ENCODE data around the gene WFDC5. TPM values are rescaled to one million over a fixed set of nuclear protein-coding genes. Genes with fewer than 3 reads are reported as not detected.

WFDC5 gene
- total and polyA plus RNA-seq, 2 experiments from 2014 or later, result not detected

GRCh38 chr20:45061244-45061643 lies 53.7 kb downstream of the WFDC5 start:
- DNase-seq (ENCODE audit: low spot score), result no peak

More at GRCh38 chr20:45061244-45061643, 53.7 kb downstream of the WFDC5 start:
- Mint-ChIP-seq H3K27me3 (ENCODE audit: insufficient read depth, low read depth, poor library complexity) (no peaks in the 10 kb centered on the region), H3K36me3 (ENCODE audit: low read depth) (peaks cover 10% of the 10 kb centered on the region; the same call in 2 of the 3 replicates), H3K4me3 (no peak overlapping the region), H3K9me3 (no peaks in the 10 kb centered on the region), H3K4me1 (peaks cover 4% of the 10 kb centered on the region; the same call in 2 of the 3 replicates), H3K27ac (no peak overlapping the region)
- no peak for TF ChIP-seq STAT1 (IDR thresholded peaks at IDR 0.05; ENCODE audit: unreplicated experiment)
- TF ChIP-seq REST (IDR thresholded peaks at IDR 0.05; ENCODE audit: unreplicated experiment), result no peak
- TF ChIP-seq EZH2phosphoT487 (IDR thresholded peaks at IDR 0.05; ENCODE audit: unreplicated experiment), result no peak
- no peak for TF ChIP-seq CREB1 (CRISPR knock-in tag; IDR thresholded peaks at IDR 0.05; ENCODE audit: low read depth)
- no peak for TF ChIP-seq JUNB (IDR thresholded peaks at IDR 0.05; ENCODE audit: unreplicated experiment)
- no peak for TF ChIP-seq ZNF462 (CRISPR knock-in tag; IDR thresholded peaks at IDR 0.05)
- TF ChIP-seq ZNF114 (CRISPR knock-in tag; IDR thresholded peaks at IDR 0.05), result no peak
- no peak for TF ChIP-seq ZNF331 (CRISPR knock-in tag; IDR thresholded peaks at IDR 0.05; ENCODE audit: low read depth)
- no peak for TF ChIP-seq EZH2 (IDR thresholded peaks at IDR 0.05; ENCODE audit: low read depth, unreplicated experiment)
- no peak for TF ChIP-seq POLR2AphosphoS5 (IDR thresholded peaks at IDR 0.05; ENCODE audit: low read depth)
- no peak for TF ChIP-seq ETS1 (IDR thresholded peaks at IDR 0.05)
- no peak for TF ChIP-seq NANOG (IDR thresholded peaks at IDR 0.05; ENCODE audit: borderline replicate concordance)
- no peak for TF ChIP-seq CTCF (conservative IDR thresholded peaks at IDR 0.05; ENCODE audit: low read depth in 2 of 2)
- Histone ChIP-seq H3K36me3 (ENCODE audit: insufficient read depth) (no peaks in the 10 kb centered on the region), H4K20me1 (replicated peaks; ENCODE audit: insufficient read depth) (peaks cover 2% of the 10 kb centered on the region; the same call in 1 of the 2 replicates), H3K4me2 (no peak overlapping the region), H2AFZ (no peak overlapping the region), H3K27me3 (ENCODE audit: insufficient read depth) (no peaks in the 10 kb centered on the region), H3K4me1 (ENCODE audit: insufficient read depth) (no peaks in the 10 kb centered on the region), H3K79me2 (replicated peaks; ENCODE audit: insufficient read depth) (peaks cover 11% of the 10 kb centered on the region; the same call in 1 of the 2 replicates), H3K9me2 (ENCODE audit: insufficient read depth) (no peaks in the 10 kb centered on the region), H3K27ac (ENCODE audit: low read depth) (no peak overlapping the region), H3F3A (replicated peaks; ENCODE audit: low read depth) (no peaks in the 10 kb centered on the region), H3K4me3 (no peak overlapping the region)
- ATAC-seq, result no peak
